ENCODE measurements around the gene PALLD.

DNA sequence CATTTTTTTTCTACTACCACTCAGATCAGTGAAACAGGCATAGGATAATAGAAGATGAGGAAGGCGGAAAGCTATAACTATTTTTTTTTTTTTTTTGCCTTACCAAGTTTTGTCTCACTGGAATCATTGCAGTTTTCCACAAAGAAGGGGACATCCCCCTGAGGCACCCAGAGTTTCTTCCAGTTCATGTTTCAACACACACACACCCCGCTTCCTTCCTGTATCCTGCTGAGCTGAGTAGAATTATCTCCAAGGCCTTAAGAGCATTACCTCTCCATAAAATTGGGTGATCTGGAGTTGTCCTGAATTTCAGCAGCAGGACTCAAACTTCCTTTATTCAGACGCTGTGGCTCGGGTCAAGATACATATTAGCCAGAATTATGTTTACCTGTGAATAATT is 111.9 kb downstream of the PALLD start:
- TF ChIP-seq, protein P1, sequence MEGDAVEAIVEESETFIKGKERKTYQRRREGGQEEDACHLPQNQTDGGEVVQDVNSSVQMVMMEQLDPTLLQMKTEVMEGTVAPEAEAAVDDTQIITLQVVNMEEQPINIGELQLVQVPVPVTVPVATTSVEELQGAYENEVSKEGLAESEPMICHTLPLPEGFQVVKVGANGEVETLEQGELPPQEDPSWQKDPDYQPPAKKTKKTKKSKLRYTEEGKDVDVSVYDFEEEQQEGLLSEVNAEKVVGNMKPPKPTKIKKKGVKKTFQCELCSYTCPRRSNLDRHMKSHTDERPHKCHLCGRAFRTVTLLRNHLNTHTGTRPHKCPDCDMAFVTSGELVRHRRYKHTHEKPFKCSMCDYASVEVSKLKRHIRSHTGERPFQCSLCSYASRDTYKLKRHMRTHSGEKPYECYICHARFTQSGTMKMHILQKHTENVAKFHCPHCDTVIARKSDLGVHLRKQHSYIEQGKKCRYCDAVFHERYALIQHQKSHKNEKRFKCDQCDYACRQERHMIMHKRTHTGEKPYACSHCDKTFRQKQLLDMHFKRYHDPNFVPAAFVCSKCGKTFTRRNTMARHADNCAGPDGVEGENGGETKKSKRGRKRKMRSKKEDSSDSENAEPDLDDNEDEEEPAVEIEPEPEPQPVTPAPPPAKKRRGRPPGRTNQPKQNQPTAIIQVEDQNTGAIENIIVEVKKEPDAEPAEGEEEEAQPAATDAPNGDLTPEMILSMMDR (IDR thresholded peaks at IDR 0.05; ENCODE audit: low read length), result no peak
- TF ChIP-seq EZH2 (optimal IDR thresholded peaks at IDR 0.05; ENCODE audit: low read depth, low read length), result no peak
- no peak for TF ChIP-seq EZH2phosphoT487 (IDR thresholded peaks at IDR 0.05; ENCODE audit: low read length)
